ENCODE measurements around the gene TAS1R2.

The TAS1R2 gene

GRCh38 chr1:18803151-18803791 is 56.2 kb downstream of the TAS1R2 start:
- DNase-seq (ENCODE audit: low read depth): no peak
- TF ChIP-seq, protein P1, sequence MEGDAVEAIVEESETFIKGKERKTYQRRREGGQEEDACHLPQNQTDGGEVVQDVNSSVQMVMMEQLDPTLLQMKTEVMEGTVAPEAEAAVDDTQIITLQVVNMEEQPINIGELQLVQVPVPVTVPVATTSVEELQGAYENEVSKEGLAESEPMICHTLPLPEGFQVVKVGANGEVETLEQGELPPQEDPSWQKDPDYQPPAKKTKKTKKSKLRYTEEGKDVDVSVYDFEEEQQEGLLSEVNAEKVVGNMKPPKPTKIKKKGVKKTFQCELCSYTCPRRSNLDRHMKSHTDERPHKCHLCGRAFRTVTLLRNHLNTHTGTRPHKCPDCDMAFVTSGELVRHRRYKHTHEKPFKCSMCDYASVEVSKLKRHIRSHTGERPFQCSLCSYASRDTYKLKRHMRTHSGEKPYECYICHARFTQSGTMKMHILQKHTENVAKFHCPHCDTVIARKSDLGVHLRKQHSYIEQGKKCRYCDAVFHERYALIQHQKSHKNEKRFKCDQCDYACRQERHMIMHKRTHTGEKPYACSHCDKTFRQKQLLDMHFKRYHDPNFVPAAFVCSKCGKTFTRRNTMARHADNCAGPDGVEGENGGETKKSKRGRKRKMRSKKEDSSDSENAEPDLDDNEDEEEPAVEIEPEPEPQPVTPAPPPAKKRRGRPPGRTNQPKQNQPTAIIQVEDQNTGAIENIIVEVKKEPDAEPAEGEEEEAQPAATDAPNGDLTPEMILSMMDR (IDR thresholded peaks at IDR 0.05; ENCODE audit: control insufficient read depth, extremely low read depth, insufficient read depth): no peak
- no peak overlapping the region for H3K4me3 ChIP-seq (ENCODE audit: low read depth, low read length)

GRCh38 chr1:18802231-18802630 is 57.2 kb downstream of the TAS1R2 start:
- TF ChIP-seq, protein P1 (IDR thresholded peaks at IDR 0.05; ENCODE audit: control insufficient read depth, extremely low read depth, insufficient read depth): no peak
- no peak overlapping the region for H3K4me3 ChIP-seq (ENCODE audit: low read depth, low read length)
- DNase-seq (ENCODE audit: low read depth): no peak

DNA sequence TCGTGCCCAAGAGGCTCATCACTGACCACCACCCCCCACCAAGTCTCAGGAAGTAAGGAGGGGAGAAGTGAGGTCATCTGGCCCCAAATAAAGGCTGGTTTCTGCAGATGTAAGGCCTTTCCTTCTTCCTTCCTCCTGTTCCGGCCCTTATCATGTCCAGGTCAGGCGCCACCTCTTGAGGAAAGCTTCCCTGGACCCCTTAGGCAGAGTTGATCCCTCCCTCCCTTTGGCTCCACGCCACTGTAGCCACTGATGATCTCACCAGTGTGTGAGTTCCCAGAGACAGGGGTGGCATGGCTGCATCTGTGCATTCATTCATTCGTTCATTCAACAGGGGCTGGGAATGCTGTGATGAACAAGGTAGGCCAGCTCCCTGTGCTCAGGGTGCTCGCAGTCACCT is 59.2 kb downstream of the TAS1R2 start:
- TF ChIP-seq, protein P1 (IDR thresholded peaks at IDR 0.05; ENCODE audit: control insufficient read depth, extremely low read depth, insufficient read depth): no peak
- DNase-seq (ENCODE audit: low read depth): no peak
- no peak overlapping the region for H3K4me3 ChIP-seq (ENCODE audit: low read depth, low read length)

GRCh38 chr1:18799454-18799853 is 60.0 kb downstream of the TAS1R2 start:
- no peak for DNase-seq (ENCODE audit: low read depth)
- TF ChIP-seq, protein P1 (IDR thresholded peaks at IDR 0.05; ENCODE audit: control insufficient read depth, extremely low read depth, insufficient read depth): no peak
- H3K4me3 ChIP-seq (ENCODE audit: low read depth, low read length): no peak overlapping the region

GRCh38 chr1:18798946-18799345 is 60.5 kb downstream of the TAS1R2 start:
- H3K4me3 ChIP-seq (ENCODE audit: low read depth, low read length): no peak overlapping the region
- TF ChIP-seq, protein P1 (IDR thresholded peaks at IDR 0.05; ENCODE audit: control insufficient read depth, extremely low read depth, insufficient read depth): no peak
- DNase-seq (ENCODE audit: low read depth): no peak

DNA sequence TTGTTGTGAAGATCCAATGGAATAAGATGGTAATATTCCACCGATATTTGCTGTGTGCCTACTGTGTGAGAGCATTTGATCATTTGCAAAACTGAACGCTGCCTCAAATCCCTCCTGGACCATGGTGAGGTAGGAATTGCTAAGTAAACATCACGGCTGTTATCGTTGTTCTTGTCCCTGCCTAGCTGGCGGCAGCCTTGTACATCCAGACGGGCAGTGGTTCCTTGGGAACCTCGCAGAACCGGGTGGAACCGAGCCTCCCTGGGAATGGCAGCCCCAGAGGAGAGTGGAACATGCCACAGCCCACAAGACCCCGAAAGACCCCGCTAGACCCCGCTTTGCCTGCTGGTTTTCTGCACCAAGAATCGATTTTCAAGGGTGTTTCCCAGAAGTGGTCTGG is 60.9 kb downstream of the TAS1R2 start:
- DNase-seq (ENCODE audit: low read depth): no peak
- H3K4me3 ChIP-seq (ENCODE audit: low read depth, low read length): no peak overlapping the region
- TF ChIP-seq, protein P1 (IDR thresholded peaks at IDR 0.05; ENCODE audit: control insufficient read depth, extremely low read depth, insufficient read depth): no peak

- DNase-seq (ENCODE audit: low read depth): no peak
- TF ChIP-seq, protein P1 (IDR thresholded peaks at IDR 0.05; ENCODE audit: control insufficient read depth, extremely low read depth, insufficient read depth): no peak
- H3K4me3 ChIP-seq (ENCODE audit: low read depth, low read length): no peak overlapping the region
Measured at GRCh38 chr1:18796950-18797349, 62.5 kb downstream of the TAS1R2 start.
